Measurements from ENCODE around the gene PAF1. TPM values are rescaled to one million over a fixed set of nuclear protein-coding genes. Genes with fewer than 3 reads are reported as not detected.

The PAF1 gene
- total RNA-seq, result 100 to 1,000 TPM; 113 to 127 TPM
- 76.5 to 180 reads per million in 2 donors for total RNA-seq

- peak within 1 kb of the TSS; percentile 97 for H3K27ac Mint-ChIP-seq
- H3K27me3 Mint-ChIP-seq, result no peaks in the 10 kb centered on the region
- H3K9me3 ChIP-seq (ENCODE audit: control insufficient read depth, low read length, poor library complexity, severe bottlenecking), result no peaks in the 10 kb centered on the region
- ATAC-seq (peak; percentile 92), DNase-seq (peak; percentile 87 to 95 (median 88))
- H3K4me3 Mint-ChIP-seq, result peak within 1 kb of the TSS; percentile 98
- H3K36me3 Mint-ChIP-seq (ENCODE audit: low read depth), result peaks cover 8% of the 10 kb centered on the region
- peaks cover 33% of the 10 kb centered on the region for H3K4me1 Mint-ChIP-seq
These were observed at the start of gene PAF1, which contains the start of gene MED29 for GRCh38 chr19:39390751-39391437. Gene PAF1, minus strand, starts transcription at chr19:39391106. Its CDS starts 242 bp downstream, at chr19:39390864. Gene MED29, plus strand, starts transcription at chr19:39391378. Its CDS starts 45 bp downstream, at chr19:39391423.

DNA sequence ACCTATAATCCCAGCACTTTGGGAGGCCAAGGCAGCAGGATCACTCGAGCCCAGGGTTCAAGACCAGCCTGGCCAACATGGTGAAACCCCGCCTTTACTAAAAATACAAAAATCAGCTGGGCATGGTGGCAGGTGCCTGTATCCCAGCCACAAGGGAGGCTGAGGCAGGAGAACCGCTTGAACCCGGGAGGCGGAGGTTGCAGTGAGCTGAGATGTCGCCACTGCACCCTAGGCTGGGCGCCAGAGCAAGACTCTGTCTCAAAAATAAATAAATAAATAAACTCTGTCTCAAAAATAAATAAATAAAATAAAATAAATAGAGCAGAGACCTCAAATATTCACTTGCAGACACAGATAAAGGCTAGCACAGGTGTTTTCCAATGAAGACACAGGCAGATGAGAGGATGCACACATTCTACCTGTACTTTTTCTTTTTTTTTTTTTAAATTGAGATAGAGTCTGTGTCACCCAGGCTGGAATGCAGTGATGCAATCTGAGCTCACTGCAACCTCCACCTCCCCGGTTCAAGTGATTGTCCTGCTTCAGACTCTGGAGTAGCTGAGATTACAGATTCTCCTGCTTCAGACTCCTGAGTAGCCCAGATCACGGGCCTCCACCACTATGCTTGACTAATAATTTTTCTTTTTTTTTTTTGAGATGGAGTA is 47.5 kb upstream of the PAF1 start:
- Mint-ChIP-seq H3K36me3 (ENCODE audit: low read depth) (peaks cover 6% of the 10 kb centered on the region), H3K27ac (no peak overlapping the region), H3K4me3 (peak overlapping the region; percentile 100), H3K27me3 (no peaks in the 10 kb centered on the region), H3K4me1 (peaks cover 29% of the 10 kb centered on the region)
- ATAC-seq (no peak), DNase-seq (no peak)
- no peaks in the 10 kb centered on the region for H3K9me3 ChIP-seq (ENCODE audit: control insufficient read depth, low read length, poor library complexity, severe bottlenecking)

GRCh38 chr19:39436350-39436716 is 45.4 kb upstream of the PAF1 start:
- H3K4me3 Mint-ChIP-seq, result peak overlapping the region; percentile 100
- H3K27me3 Mint-ChIP-seq, result no peaks in the 10 kb centered on the region
- H3K4me1 Mint-ChIP-seq, result peaks cover 31% of the 10 kb centered on the region
- peak overlapping the region; percentile 100 for H3K27ac Mint-ChIP-seq
- DNase-seq (no peak), ATAC-seq (no peak)
- no peaks in the 10 kb centered on the region for H3K9me3 ChIP-seq (ENCODE audit: control insufficient read depth, low read length, poor library complexity, severe bottlenecking)
- peaks cover 8% of the 10 kb centered on the region for H3K36me3 Mint-ChIP-seq (ENCODE audit: low read depth)

GRCh38 chr19:39435499-39436349 is 44.8 kb upstream of the PAF1 start, which contains the start of gene RPS16:
Gene RPS16, minus strand, starts transcription at chr19:39435949. Its CDS starts 54 bp downstream, at chr19:39435895.
- no peaks in the 10 kb centered on the region for H3K9me3 ChIP-seq (ENCODE audit: control insufficient read depth, low read length, poor library complexity, severe bottlenecking)
- Mint-ChIP-seq H3K27me3 (no peaks in the 10 kb centered on the region), H3K27ac (peak within 1 kb of the TSS; percentile 100), H3K4me1 (peaks cover 36% of the 10 kb centered on the region), H3K36me3 (ENCODE audit: low read depth) (peaks cover 8% of the 10 kb centered on the region), H3K4me3 (peak within 1 kb of the TSS; percentile 100)
- peak; percentile 88 for ATAC-seq
- DNase-seq, result peak; percentile 98 to 99 (median 98)

DNA sequence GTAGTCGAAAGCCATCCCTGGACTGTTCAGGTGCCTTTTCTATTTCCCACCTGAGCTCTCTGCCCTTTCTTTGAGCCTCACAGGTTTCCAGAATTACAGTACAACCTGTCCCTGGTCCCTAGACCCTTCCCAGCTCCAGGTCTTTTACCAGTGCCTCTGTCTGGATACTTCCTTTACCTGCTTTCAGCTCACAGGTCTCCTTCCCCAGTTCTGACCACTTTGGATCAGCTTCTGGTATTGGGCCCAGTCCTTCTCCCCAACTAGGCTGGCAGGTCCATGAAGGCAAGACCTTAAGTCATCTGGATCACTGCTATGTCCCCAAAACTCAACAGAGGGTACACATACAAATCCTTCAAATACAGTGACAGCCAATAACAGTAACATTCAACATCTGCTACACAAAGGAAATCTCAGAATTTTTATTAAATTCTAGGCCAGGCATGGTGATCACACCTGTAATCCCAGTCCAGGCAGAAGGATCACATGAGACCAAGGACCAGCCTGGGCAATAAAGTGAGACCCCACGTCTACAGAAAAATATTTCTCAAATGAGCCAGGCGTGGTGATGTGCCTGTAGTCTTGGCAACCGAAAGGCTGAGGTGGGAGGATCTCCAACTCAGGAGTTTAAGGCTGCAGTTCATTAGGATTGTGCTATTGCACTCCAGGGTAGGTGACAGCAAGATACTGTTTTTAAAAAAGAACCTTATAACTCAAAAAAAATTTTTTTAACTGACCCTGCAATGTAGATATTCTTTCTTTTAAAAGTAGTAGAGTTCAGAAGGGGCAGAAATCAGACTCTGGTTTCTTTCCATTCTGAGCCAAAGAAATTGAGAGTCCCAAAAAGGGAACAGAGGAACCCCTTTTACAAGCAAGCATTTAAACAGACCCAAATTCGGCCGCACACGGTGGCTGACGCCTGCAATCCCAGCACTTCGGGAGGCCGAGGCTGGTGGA is 43.5 kb upstream of the PAF1 start:
- DNase-seq, result no peak
- Mint-ChIP-seq H3K27me3 (no peaks in the 10 kb centered on the region), H3K4me3 (peak overlapping the region; percentile 100), H3K27ac (peak overlapping the region; percentile 100), H3K4me1 (peaks cover 40% of the 10 kb centered on the region), H3K36me3 (ENCODE audit: low read depth) (peaks cover 8% of the 10 kb centered on the region)
- no peak for ATAC-seq
- H3K9me3 ChIP-seq (ENCODE audit: control insufficient read depth, low read length, poor library complexity, severe bottlenecking), result no peaks in the 10 kb centered on the region

- no peak for ATAC-seq
- Mint-ChIP-seq H3K27me3 (no peaks in the 10 kb centered on the region), H3K27ac (peak overlapping the region; percentile 100), H3K4me3 (peak overlapping the region; percentile 100), H3K4me1 (peaks cover 40% of the 10 kb centered on the region), H3K36me3 (ENCODE audit: low read depth) (peaks cover 8% of the 10 kb centered on the region)
- no peak for DNase-seq
- no peaks in the 10 kb centered on the region for H3K9me3 ChIP-seq (ENCODE audit: control insufficient read depth, low read length, poor library complexity, severe bottlenecking)
These were observed 42.7 kb upstream of the PAF1 start for GRCh38 chr19:39433480-39434079.

DNA sequence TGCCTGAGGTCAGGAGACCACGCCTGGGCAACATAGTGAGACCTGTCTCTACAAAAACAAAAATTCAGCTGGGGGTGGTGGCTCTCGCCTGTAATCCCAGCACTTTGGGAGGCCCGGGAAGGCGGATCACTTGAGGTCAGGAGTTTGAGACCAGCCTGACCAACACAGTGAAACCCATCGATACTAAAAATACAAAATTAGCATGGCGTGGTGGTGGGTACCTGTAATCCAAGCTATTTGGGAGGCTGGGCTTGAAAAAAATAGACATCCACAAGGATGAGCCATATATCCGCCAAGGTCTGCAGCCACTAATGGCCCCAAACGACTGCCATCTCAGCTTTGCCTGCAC is 41.7 kb upstream of the PAF1 start:
- Mint-ChIP-seq H3K27ac (peak overlapping the region; percentile 100), H3K27me3 (no peaks in the 10 kb centered on the region), H3K36me3 (ENCODE audit: low read depth) (peaks cover 8% of the 10 kb centered on the region), H3K4me3 (peak overlapping the region; percentile 100), H3K4me1 (peaks cover 40% of the 10 kb centered on the region)
- ATAC-seq (no peak), DNase-seq (no peak)
- no peaks in the 10 kb centered on the region for H3K9me3 ChIP-seq (ENCODE audit: control insufficient read depth, low read length, poor library complexity, severe bottlenecking)

- H3K27ac Mint-ChIP-seq, result peak overlapping the region; percentile 100
- no peaks in the 10 kb centered on the region for H3K27me3 Mint-ChIP-seq
- no peaks in the 10 kb centered on the region for H3K9me3 ChIP-seq (ENCODE audit: control insufficient read depth, low read length, poor library complexity, severe bottlenecking)
- peak; percentile 48 to 75 (median 70) for DNase-seq
- peaks cover 37% of the 10 kb centered on the region for H3K4me1 Mint-ChIP-seq
- peak overlapping the region; percentile 78 for H3K4me3 Mint-ChIP-seq
- ATAC-seq, result peak; percentile 78
- peaks cover 11% of the 10 kb centered on the region for H3K36me3 Mint-ChIP-seq (ENCODE audit: low read depth)
These were observed 40.0 kb upstream of the PAF1 start for GRCh38 chr19:39430675-39431593.

- Mint-ChIP-seq H3K4me1 (peaks cover 26% of the 10 kb centered on the region), H3K36me3 (ENCODE audit: low read depth) (peaks cover 6% of the 10 kb centered on the region), H3K27me3 (no peaks in the 10 kb centered on the region), H3K4me3 (no peak overlapping the region), H3K27ac (peak overlapping the region; percentile 80)
- no peaks in the 10 kb centered on the region for H3K9me3 ChIP-seq (ENCODE audit: control insufficient read depth, low read length, poor library complexity, severe bottlenecking)
- no peak for ATAC-seq
- no peak for DNase-seq
These were observed 37.6 kb upstream of the PAF1 start for GRCh38 chr19:39428283-39429112.

DNA sequence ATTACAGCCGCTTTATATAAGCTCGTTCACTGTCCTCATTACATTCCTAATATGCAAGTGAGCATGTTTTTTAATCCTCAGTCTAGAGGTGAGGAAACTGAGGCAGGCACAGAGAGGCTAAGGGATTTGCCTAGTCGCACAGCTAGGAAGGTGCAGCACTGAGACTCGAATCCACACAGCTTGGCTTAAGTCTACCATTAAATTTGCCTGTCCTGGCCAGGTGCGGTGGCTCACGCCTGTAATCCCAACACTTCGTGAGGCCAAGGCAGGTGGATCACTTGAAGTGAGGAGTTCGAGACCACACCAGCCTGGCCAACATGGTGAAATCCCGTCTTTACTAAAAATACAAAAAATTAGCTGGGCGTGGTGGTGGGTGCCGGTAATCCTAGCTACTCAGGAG is 36.8 kb upstream of the PAF1 start:
- H3K36me3 Mint-ChIP-seq (ENCODE audit: low read depth), result peaks cover 3% of the 10 kb centered on the region
- ATAC-seq (no peak), DNase-seq (no peak)
- H3K4me3 Mint-ChIP-seq, result no peak overlapping the region
- peak overlapping the region; percentile 85 for H3K27ac Mint-ChIP-seq
- H3K4me1 Mint-ChIP-seq, result peaks cover 23% of the 10 kb centered on the region
- H3K27me3 Mint-ChIP-seq, result no peaks in the 10 kb centered on the region
- no peaks in the 10 kb centered on the region for H3K9me3 ChIP-seq (ENCODE audit: control insufficient read depth, low read length, poor library complexity, severe bottlenecking)

GRCh38 chr19:39426170-39426569 is 35.3 kb upstream of the PAF1 start:
- H3K9me3 ChIP-seq (ENCODE audit: control insufficient read depth, low read length, poor library complexity, severe bottlenecking), result no peaks in the 10 kb centered on the region
- Mint-ChIP-seq H3K36me3 (ENCODE audit: low read depth) (peaks cover 3% of the 10 kb centered on the region), H3K4me3 (no peak overlapping the region), H3K27ac (peak overlapping the region; percentile 85), H3K4me1 (peaks cover 19% of the 10 kb centered on the region), H3K27me3 (no peaks in the 10 kb centered on the region)
- DNase-seq (no peak), ATAC-seq (no peak)
